GM18907 (cell line): ENCODE data around the gene OGN.
A peak's percentile ranks its signal among the peaks of the same experiment; 100 is the strongest.

Experiments
- ATAC-seq: cut with Tn5 transposase; IDR thresholded peaks from one replicate; pipeline ENCODE4 v1.9.1; 2021; ENCODE audit warnings: mild to moderate bottlenecking, moderate library complexity; ENCODE audit not compliant: unreplicated experiment

Gene OGN

GRCh38 chr9:92406477-92406876 is 2.1 kb upstream of the OGN start:
- peak; percentile 76 for ATAC-seq

GRCh38 chr9:92405818-92406217 is 1.4 kb upstream of the OGN start:
- ATAC-seq = no peak

- ATAC-seq = no peak
Observed at GRCh38 chr9:92402826-92403745, 1.3 kb downstream of the OGN start.

GRCh38 chr9:92402360-92402759 is 2.0 kb downstream of the OGN start:
- no peak for ATAC-seq

GRCh38 chr9:92397853-92398252 is 6.5 kb downstream of the OGN start:
- no peak for ATAC-seq

- no peak for ATAC-seq
Observed at GRCh38 chr9:92395617-92396016, 8.8 kb downstream of the OGN start.

GRCh38 chr9:92393686-92394085 is 10.7 kb downstream of the OGN start:
- ATAC-seq = no peak

- no peak for ATAC-seq
Observed at GRCh38 chr9:92392690-92393089, 11.7 kb downstream of the OGN start.

- ATAC-seq = no peak
Observed at GRCh38 chr9:92385953-92386352, 18.4 kb downstream of the OGN start.

- no peak for ATAC-seq
Observed at GRCh38 chr9:92385477-92385876, 18.9 kb downstream of the OGN start.

GRCh38 chr9:92385001-92385400 is 19.4 kb downstream of the OGN start:
- ATAC-seq = no peak

- no peak for ATAC-seq
Observed at GRCh38 chr9:92384375-92384774, 20.0 kb downstream of the OGN start.

GRCh38 chr9:92381775-92382174 is 22.6 kb downstream of the OGN start:
- ATAC-seq = no peak

- no peak for ATAC-seq
Observed at GRCh38 chr9:92380603-92381002, 23.8 kb downstream of the OGN start.

GRCh38 chr9:92378865-92379560 is 25.4 kb downstream of the OGN start:
- no peak for ATAC-seq

GRCh38 chr9:92377876-92378275 is 26.5 kb downstream of the OGN start:
- ATAC-seq = no peak

GRCh38 chr9:92373167-92373566 is 31.2 kb downstream of the OGN start:
- ATAC-seq = no peak

- no peak for ATAC-seq
Observed at GRCh38 chr9:92369075-92369474, 35.3 kb downstream of the OGN start.

GRCh38 chr9:92360083-92360482 is 44.3 kb downstream of the OGN start:
- no peak for ATAC-seq

GRCh38 chr9:92359394-92359995 is 44.9 kb downstream of the OGN start:
- no peak for ATAC-seq

- ATAC-seq = no peak
Observed at GRCh38 chr9:92353051-92353450, 51.3 kb downstream of the OGN start.

- ATAC-seq = no peak
Observed at GRCh38 chr9:92350740-92351133, 53.6 kb downstream of the OGN start.
